Loucy (cell line): ENCODE results near the gene MRM2.

Experiments used
- CTCF ChIP-seq: fragments of 200-600 bp; sonication (generic); conservative IDR thresholded peaks from 2 replicates; pipeline ENCODE4 v1.5.1; 2014; ENCODE audit warnings: mild to moderate bottlenecking, antibody characterized with exemption, low read length
- EZH2phosphoT487 ChIP-seq: fragments of 200-600 bp; IDR thresholded peaks from 2 replicates; pipeline ENCODE4 v1.6.1; 2018; ENCODE audit warnings: antibody characterized with exemption, mild to moderate bottlenecking, moderate library complexity, borderline replicate concordance

GRCh38 chr7:2244404-2244995 is 2.5 kb upstream of the MRM2 start:
- TF ChIP-seq CTCF (no peak), EZH2phosphoT487 (no peak)
